Liver (tissue), 9 donors: ENCODE results near the gene LGR6. TPM values are rescaled to one million over a fixed set of nuclear protein-coding genes. Genes with fewer than 3 reads are reported as not detected.

Source experiments
- DNase-seq: peaks from one replicate; pipeline ENCODE4 v3.0.0-alpha.2; 2017; ENCODE audit warnings: low spot score
- H3K27ac ChIP-seq, 2 donors: one replicate each; pipeline ENCODE4 v1.7.0; 2013; ENCODE audit warnings: inconsistent platforms in 2 of 2, low read length in 2 of 2, control low read depth in 1 of 2, low read depth in 1 of 2, mild to moderate bottlenecking in 1 of 2
- H3K27me3 ChIP-seq, 4 donors: one replicate each; pipeline versions ENCODE4 v1.6.1 to v1.7.0; 2013; ENCODE audit warnings: low read length in 3 of 4, inconsistent platforms in 1 of 4, mild to moderate bottlenecking in 1 of 4, moderate library complexity in 1 of 4; ENCODE audit not compliant: control insufficient read depth in 4 of 4, insufficient read depth in 4 of 4
- H3K36me3 ChIP-seq, 4 donors: one replicate each; pipeline versions ENCODE4 v1.6.1 to v1.7.0; 2013; ENCODE audit warnings: low read length in 3 of 4, mild to moderate bottlenecking in 3 of 4, low read depth in 1 of 4, moderate library complexity in 1 of 4; ENCODE audit not compliant: control insufficient read depth in 4 of 4, insufficient read depth in 3 of 4
- H3K4me1 ChIP-seq, 4 donors: one replicate each; pipeline versions ENCODE4 v1.6.1 to v1.7.0; 2013; ENCODE audit warnings: low read length in 3 of 4, mild to moderate bottlenecking in 3 of 4, moderate library complexity in 1 of 4; ENCODE audit not compliant: control insufficient read depth in 4 of 4, insufficient read depth in 4 of 4
- H3K4me3 ChIP-seq, 3 donors: one replicate each; pipeline versions ENCODE4 v1.6.1 to v1.7.0; 2013; ENCODE audit warnings: low read length in 3 of 3, control low read depth in 1 of 3, low read depth in 1 of 3, mild to moderate bottlenecking in 1 of 3
- H3K9ac ChIP-seq, 2 donors: one replicate each; pipeline ENCODE4 v1.7.0; 2013; ENCODE audit warnings: low read length in 2 of 2, mild to moderate bottlenecking in 2 of 2, moderate library complexity in 2 of 2, control low read depth in 1 of 2, low read depth in 1 of 2
- H3K9me3 ChIP-seq, 4 donors: one replicate each; pipeline versions ENCODE4 v1.6.1 to v1.7.0; 2013; ENCODE audit warnings: low read length in 3 of 4; ENCODE audit not compliant: control insufficient read depth in 4 of 4
- CTCF ChIP-seq: fragments of 150-350 bp; IDR thresholded peaks from 2 replicates; pipeline ENCODE4 v1.5.1; 2017; ENCODE audit warnings: improper control_type of control experiment, low read depth, low read length; ENCODE audit not compliant: missing input control
- EGR1 ChIP-seq, 2 donors: IDR thresholded peaks; 2 replicates each; pipeline ENCODE4 v1.6.1; 2016 to 2018; ENCODE audit warnings: antibody characterized with exemption in 2 of 2, low read depth in 2 of 2
- FOXA2 ChIP-seq: IDR thresholded peaks from 2 replicates; pipeline ENCODE4 v1.6.1; 2016; ENCODE audit warnings: antibody characterized with exemption
- GABPA ChIP-seq, 2 donors: IDR thresholded peaks in 1 of 2; conservative IDR thresholded peaks in 1 of 2; 2 replicates each; pipeline ENCODE4 v1.6.1; 2016; ENCODE audit warnings: antibody characterized with exemption in 2 of 2, mild to moderate bottlenecking in 1 of 2, moderate library complexity in 1 of 2
- HNF4A ChIP-seq, 2 donors: conservative IDR thresholded peaks; 2 replicates each; pipeline ENCODE4 v1.6.1; 2016; ENCODE audit warnings: antibody characterized with exemption in 2 of 2, mild to moderate bottlenecking in 2 of 2
- HNF4G ChIP-seq: IDR thresholded peaks from 2 replicates; pipeline ENCODE4 v1.6.1; 2016; ENCODE audit warnings: antibody characterized with exemption
- MAX ChIP-seq: IDR thresholded peaks from 2 replicates; pipeline ENCODE4 v1.6.1; 2016; ENCODE audit warnings: antibody characterized with exemption
- NR2F2 ChIP-seq: IDR thresholded peaks from 2 replicates; pipeline ENCODE4 v1.6.1; 2016; ENCODE audit warnings: antibody characterized with exemption
- RAD21 ChIP-seq, 2 donors: IDR thresholded peaks; 2 replicates each; pipeline ENCODE4 v1.6.1; 2016; ENCODE audit warnings: antibody characterized with exemption in 2 of 2, mild to moderate bottlenecking in 2 of 2
- RXRA ChIP-seq, 2 donors: IDR thresholded peaks; 2 replicates each; pipeline ENCODE4 v1.6.1; 2017 to 2018; ENCODE audit warnings: antibody characterized with exemption in 2 of 2, mild to moderate bottlenecking in 1 of 2
- SP1 ChIP-seq: IDR thresholded peaks from 2 replicates; pipeline ENCODE4 v1.6.1; 2018; ENCODE audit warnings: antibody characterized with exemption, mild to moderate bottlenecking
- TAF1 ChIP-seq: conservative IDR thresholded peaks from 2 replicates; pipeline ENCODE4 v1.6.1; 2016; ENCODE audit warnings: antibody characterized with exemption, mild to moderate bottlenecking
- YY1 ChIP-seq: IDR thresholded peaks from 2 replicates; pipeline ENCODE4 v1.6.1; 2016; ENCODE audit warnings: antibody characterized with exemption, mild to moderate bottlenecking
- WGBS: extraction: QIAGEN DNeasy Blood & Tissue Kit; methylation state at CpG from one replicate; pipeline ENCODE4 v1.1.7; 2013; 5-methylcytosine and 5-hydroxymethylcytosine counted together
- polyA plus RNA-seq, 2 donors: library from polyadenylated mRNA; stranded (reverse) in 1 of 2; unstranded in 1 of 2; fragments of 200-250 nt in 1 of 2; fragments of >200 nt in 1 of 2; fragmentation: Nextera tagmentation in 1 of 2; extraction: Ambion mirVana in 1 of 2; gene quantifications; one replicate each; pipeline versions ENCODE4 v1.2.1 to v1.2.3, GENCODE V29; 2013 to 2015
- total RNA-seq, 2 donors: library from RNA; depleted of rRNA; stranded (reverse); fragments of >200 nt; gene quantifications; one replicate each; pipeline ENCODE4 v1.2.3, GENCODE V29; 2014
- TF ChIP-seq, protein P1 (sequence below): IDR thresholded peaks from 2 replicates; pipeline ENCODE4 v1.6.1; 2016; ENCODE audit warnings: antibody characterized with exemption
- donor health status: healthy.
- donor health status: healthy.
- donor health status: healthy.
- donor health status: healthy.
- donor health status: healthy.

LGR6 gene
- total and polyA plus RNA-seq, 4 donors = 0.05 to 1.2 (median 0.75) TPM

GRCh38 chr1:202200112-202200548 is 6.5 kb downstream of the LGR6 start (continued):
- TF ChIP-seq CTCF (no peak), HNF4G (no peak), TAF1 (no peak), EGR1 (IDR thresholded peaks at IDR 0.05; ENCODE audit: low read depth in 2 of 2) (no peak), HNF4A (conservative IDR thresholded peaks at IDR 0.05) (no peak)
- TF ChIP-seq, protein P1, sequence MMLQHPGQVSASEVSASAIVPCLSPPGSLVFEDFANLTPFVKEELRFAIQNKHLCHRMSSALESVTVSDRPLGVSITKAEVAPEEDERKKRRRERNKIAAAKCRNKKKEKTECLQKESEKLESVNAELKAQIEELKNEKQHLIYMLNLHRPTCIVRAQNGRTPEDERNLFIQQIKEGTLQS = no peak

DNA sequence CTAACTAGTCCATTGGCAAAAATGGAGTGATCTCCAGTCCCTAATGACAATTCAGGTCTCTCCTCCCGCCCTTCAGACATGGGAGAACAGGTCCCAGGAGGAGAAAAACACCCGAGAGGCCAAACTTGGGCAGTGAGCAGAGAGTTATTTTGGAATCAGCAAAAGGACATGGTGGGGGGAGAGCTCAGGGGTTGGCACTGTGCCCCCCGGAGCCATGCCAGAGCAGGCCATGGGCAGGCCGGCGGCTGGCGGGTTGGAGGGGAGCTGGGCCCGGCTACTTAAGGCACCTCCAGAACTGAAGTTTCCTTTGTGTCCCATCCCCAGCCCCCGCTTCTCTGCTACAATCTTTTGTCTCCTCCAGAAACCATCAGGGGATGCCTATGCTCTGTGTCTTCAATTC is 7.1 kb downstream of the LGR6 start:
- Histone ChIP-seq H3K4me3 (no peak overlapping the region), H3K9ac (no peak overlapping the region), H3K27me3 (peaks cover 0 to 2% (median 0%) of the 10 kb centered on the region in 4 donors), H3K27ac (no peak overlapping the region), H3K9me3 (no peaks in the 10 kb centered on the region), H3K4me1 (no peaks in the 10 kb centered on the region), H3K36me3 (no peaks in the 10 kb centered on the region)
- DNase-seq = no peak
- WGBS = 89% methylated on average over 8 of the region's 8 CpGs
- TF ChIP-seq FOXA2 (no peak), SP1 (no peak), NR2F2 (no peak), MAX (no peak), CTCF (no peak), EGR1 (IDR thresholded peaks at IDR 0.05; ENCODE audit: low read depth in 2 of 2) (no peak), RXRA (IDR thresholded peaks at IDR 0.05) (no peak), GABPA (IDR thresholded peaks at IDR 0.05 in 1 of 2, conservative IDR thresholded peaks at IDR 0.05 in 1 of 2) (no peak)

DNA sequence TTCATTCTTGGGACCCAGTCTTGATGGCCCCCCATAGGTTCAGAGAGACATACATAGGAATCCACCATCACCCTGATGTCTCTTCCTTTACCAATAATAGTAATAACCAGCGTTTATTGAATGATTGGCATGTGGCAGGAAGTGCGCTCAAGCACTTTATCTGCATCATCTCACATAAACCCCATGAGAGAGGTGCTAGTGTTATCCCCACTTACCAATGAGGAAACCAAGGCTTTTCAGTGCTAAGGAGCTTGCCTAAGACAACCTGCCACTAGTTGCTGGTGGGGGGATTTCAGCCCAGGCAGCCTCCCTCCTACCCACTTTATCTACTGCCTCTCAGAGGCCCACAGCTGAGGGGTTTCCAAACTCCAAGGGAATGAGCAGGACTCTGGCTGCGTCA is 7.7 kb downstream of the LGR6 start:
- Histone ChIP-seq H3K4me3 (no peak overlapping the region), H3K36me3 (no peaks in the 10 kb centered on the region), H3K9ac (no peak overlapping the region), H3K9me3 (no peaks in the 10 kb centered on the region), H3K27me3 (peaks cover 0 to 2% (median 0%) of the 10 kb centered on the region in 4 donors), H3K27ac (no peak overlapping the region), H3K4me1 (no peaks in the 10 kb centered on the region)
- no peak for TF ChIP-seq YY1
- TF ChIP-seq, protein P1 = no peak
- no peak for TF ChIP-seq TAF1
- no peak for TF ChIP-seq RXRA (IDR thresholded peaks at IDR 0.05)
- no peak for TF ChIP-seq CTCF
- TF ChIP-seq RAD21 (IDR thresholded peaks at IDR 0.05) = no peak
- no peak for TF ChIP-seq SP1
- TF ChIP-seq FOXA2 = no peak
- DNase-seq = no peak
- WGBS = 75% methylated on average over 3 of the region's 3 CpGs
